K562 (cell line): ENCODE results near the gene KLK5. TPM values are rescaled to one million over a fixed set of nuclear protein-coding genes. Genes with fewer than 3 reads are reported as not detected.

ENCODE experiments used
- ATAC-seq: fragments of 200-7000 bp; cut with Tn5 transposase; 3 replicates; pipeline ENCODE4 v1.9.1; 2020; ENCODE audit warnings: moderate library complexity
- BruUV-seq: library from RNA; stranded (reverse); fragments of 400-500 nt; replicated peaks from 2 replicates; lab custom pipeline; 2021; lab: Mats Ljungman, UMichigan
- CTCF ChIA-PET: fragments of 300-600 bp; formaldehyde crosslinking; extraction: SDS; loops from one replicate; lab custom pipeline; 2021; ENCODE audit warnings: low intra/inter-chr PET ratio; lab: Yijun Ruan, JAX
- POLR2A ChIA-PET: fragments of 300-600, 350-650 bp; sonication (Branson Sonifier 250); formaldehyde crosslinking; extraction: SDS; loops from one replicate; lab custom pipeline; 2021; ENCODE audit warnings: antibody characterized with exemption, inconsistent platforms; lab: Yijun Ruan, JAX
- DNase-seq, 4 experiments: peaks; one replicate each; pipeline versions ENCODE4 v3.0.0 to v3.0.0-alpha.2; 2011 to 2018; ENCODE audit warnings: low spot score in 3 of 4, mixed read lengths in 3 of 4; ENCODE audit errors: extremely low read depth in 1 of 4
- FAIRE-seq: peaks from 2 replicates; lab custom pipeline; 2011; peaks lifted over from hg19 to GRCh38; lab: Jason Lieb, UNC
- H2AFZ ChIP-seq: 2 replicates; pipeline ENCODE4 v1.6.0; 2011; ENCODE audit warnings: low read depth, low read length, control low read depth, inconsistent platforms
- H3K27ac ChIP-seq: fragments of 200-600 bp; 3 replicates; pipeline ENCODE4 v1.8.0; 2011; ENCODE audit warnings: low read depth, mild to moderate bottlenecking, control low read depth, inconsistent platforms, low read length, moderate library complexity, mixed read lengths; ENCODE audit errors: extremely low read depth
- H3K27me3 ChIP-seq, 2 experiments: fragments of 300-600 bp in 1 of 2; 2 replicates in 1 of 2; 3 replicates in 1 of 2; pipeline versions ENCODE4 v1.6.0 to v1.8.0; 2011; ENCODE audit warnings: inconsistent platforms in 2 of 2, low read length in 2 of 2, mild to moderate bottlenecking in 1 of 2, mixed read lengths in 1 of 2, moderate library complexity in 1 of 2; ENCODE audit not compliant: control insufficient read depth in 2 of 2, insufficient read depth in 2 of 2
- H3K36me3 ChIP-seq: fragments of 300-600 bp; 3 replicates; pipeline ENCODE4 v1.8.0; 2011; ENCODE audit warnings: mild to moderate bottlenecking, low read length, inconsistent platforms; ENCODE audit not compliant: control insufficient read depth, insufficient read depth
- H3K4me1 ChIP-seq, 2 experiments: fragments of 200-600 bp in 1 of 2; replicated peaks in 1 of 2; 2 replicates in 1 of 2; 3 replicates in 1 of 2; pipeline versions ENCODE4 v1.5.1 to v1.8.0; 2011; ENCODE audit warnings: inconsistent platforms in 2 of 2, low read length in 2 of 2, mild to moderate bottlenecking in 1 of 2, mixed read lengths in 1 of 2, moderate library complexity in 1 of 2; ENCODE audit not compliant: control insufficient read depth in 2 of 2, insufficient read depth in 2 of 2
- H3K4me2 ChIP-seq: 2 replicates; pipeline ENCODE4 v1.6.1; 2011; ENCODE audit warnings: low read length, control low read depth, inconsistent platforms, mixed read lengths; ENCODE audit not compliant: insufficient read depth
- H3K4me3 ChIP-seq: fragments of 200-600 bp; sonication (generic), shearing (Covaris generic); 2 replicates; pipeline ENCODE4 v1.5.1; 2016; ENCODE audit warnings: control low read depth, inconsistent platforms
- H3K79me2 ChIP-seq: fragments of 200-600 bp; 3 replicates; pipeline ENCODE4 v1.8.0; 2011; ENCODE audit warnings: low read length, inconsistent platforms; ENCODE audit not compliant: control insufficient read depth, insufficient read depth
- H3K9ac ChIP-seq, 2 experiments: 2 replicates each; pipeline versions ENCODE4 v1.6.0 to v1.6.1; 2011; ENCODE audit warnings: low read depth in 2 of 2, low read length in 2 of 2, control low read depth in 1 of 2, inconsistent platforms in 1 of 2, mild to moderate bottlenecking in 1 of 2, mixed read lengths in 1 of 2; ENCODE audit not compliant: insufficient read depth in 1 of 2
- H3K9me1 ChIP-seq: one replicate; pipeline ENCODE4 v1.6.0; 2011; ENCODE audit warnings: inconsistent platforms, mild to moderate bottlenecking, low read length, moderate library complexity; ENCODE audit not compliant: control insufficient read depth, insufficient read depth
- H3K9me3 ChIP-seq: replicated peaks from 2 replicates; pipeline ENCODE4 v1.5.1; 2011; ENCODE audit warnings: low read depth, low read length, inconsistent platforms; ENCODE audit not compliant: control insufficient read depth, insufficient read depth
- H4K20me1 ChIP-seq: replicated peaks from 2 replicates; pipeline ENCODE4 v1.6.1; 2011; ENCODE audit warnings: low read length, inconsistent platforms, mixed read lengths; ENCODE audit not compliant: control insufficient read depth, insufficient read depth
- BMI1 ChIP-seq: fragments of 150-350 bp; IDR thresholded peaks from 2 replicates; pipeline ENCODE4 v1.6.1; 2014; ENCODE audit warnings: low read length
- FOXJ3 ChIP-seq: sonication (generic); formaldehyde crosslinking; IDR thresholded peaks from 2 replicates; pipeline ENCODE4 v1.4.0; 2020; ENCODE audit warnings: mild to moderate bottlenecking, missing genetic modification reagents
- KHSRP ChIP-seq: fragments of 450-650 bp; IDR thresholded peaks from 2 replicates; pipeline ENCODE4 v1.6.1; 2017
- MBD2 ChIP-seq: sonication (generic); IDR thresholded peaks from 2 replicates; pipeline ENCODE4 v1.6.1; 2016; ENCODE audit warnings: low read depth, borderline replicate concordance
- MECOM ChIP-seq: fragments of 250-450 bp; sonication (Bioruptor Pico); IDR thresholded peaks from 2 replicates; pipeline ENCODE4 v1.8.0; 2022; ENCODE audit warnings: inconsistent platforms
- NR0B1 ChIP-seq: fragments of 450-650 bp; IDR thresholded peaks from one replicate; pipeline ENCODE4 v1.6.1; 2018; ENCODE audit warnings: mild to moderate bottlenecking, moderate library complexity; ENCODE audit not compliant: partially characterized antibody
- PHB ChIP-seq: fragments of 250-450 bp; sonication (Bioruptor Pico); IDR thresholded peaks from 2 replicates; pipeline ENCODE4 v1.5.0; 2021
- POU5F1 ChIP-seq: fragments of 150-350 bp; IDR thresholded peaks from 2 replicates; pipeline ENCODE4 v1.6.1; 2014; ENCODE audit warnings: borderline replicate concordance, low read length, low read depth, mild to moderate bottlenecking; ENCODE audit not compliant: partially characterized antibody
- TCF15 ChIP-seq: fragments of 250-450 bp; sonication (Bioruptor Pico); IDR thresholded peaks from 2 replicates; pipeline ENCODE4 v1.8.0; 2022; ENCODE audit warnings: moderate library complexity, mild to moderate bottlenecking, inconsistent platforms
- ZNF146 ChIP-seq: IDR thresholded peaks from one replicate; pipeline ENCODE4 v1.6.1; 2018; ENCODE audit warnings: missing compliant biosample characterization; ENCODE audit not compliant: unreplicated experiment
- ZNF592 ChIP-seq: fragments of 450-650 bp; IDR thresholded peaks from 2 replicates; pipeline ENCODE4 v1.6.1; 2017; ENCODE audit warnings: antibody characterized with exemption, mild to moderate bottlenecking
- WGBS: fragments of 100-300 bp; shearing (Covaris generic); methylation state at CpG from one replicate; pipeline ENCODE4 v1.1.6; 2016; ENCODE audit warnings: low coverage, mixed read lengths; ENCODE audit not compliant: insufficient coverage; ENCODE audit errors: missing lambda C conversion rate; 5-methylcytosine and 5-hydroxymethylcytosine counted together
- in situ Hi-C: fragments of 300-500 bp; cut with MboI; formaldehyde crosslinking; loops from 4 replicates; pipeline ENCODE4 v1.15.0; 2018; ENCODE audit warnings: inconsistent platforms, mixed read lengths
- intact Hi-C: fragments of 100-400 bp; cut with micrococcal nuclease; formaldehyde crosslinking; loops from 2 replicates; pipeline ENCODE4 v1.14.2; 2022
- polyA plus RNA-seq, 8 experiments: library from polyadenylated mRNA; depleted of rRNA in 4 of 8; stranded (reverse) in 5 of 8; unstranded in 3 of 8; fragments of >200 nt; fragmentation: Nextera tagmentation in 2 of 8; fragmentation: Illumina TruSeq in 1 of 8; extraction: Ambion mirVana in 2 of 8; extraction: Trizol in 1 of 8; gene quantifications; 2 replicates each; pipeline versions ENCODE4 v1.2.1 to v1.2.3, GENCODE V29; 2011 to 2014; ENCODE audit warnings: inconsistent platforms in 1 of 8, missing spikeins in 1 of 8
- total RNA-seq, 7 experiments: library from RNA; depleted of rRNA in 6 of 7; stranded (reverse); fragments of >200 nt in 6 of 7; fragmentation: Illumina TruSeq in 2 of 7; extraction: Trizol in 2 of 7; gene quantifications; 2 replicates each; pipeline versions ENCODE4 v1.2.1 to v1.2.3, GENCODE V29; 2011 to 2021; ENCODE audit warnings: low replicate concordance in 1 of 7

Gene KLK5
- total and polyA plus RNA-seq, 9 of the 15 experiments (the other 6 are each of a cell fraction or from before 2014, with no cell fraction given) = not detected

- 31% methylated on average over 14 of the region's 19 CpGs for WGBS
- intact Hi-C loops = no loop called here
- POLR2A ChIA-PET = interaction anchor here (0.5 kb wide), 1 partner anchor 145 kb away, joined by 3 read pairs; no protein-coding TSS in a partner anchor
- ATAC-seq = no peak
- peaks cover 0 to 8% of the 10 kb centered on the region in 2 experiments; a peak in 2 of 5 replicates for H3K4me1 ChIP-seq
- no peaks in the 10 kb centered on the region for H3K9me3 ChIP-seq
- TF ChIP-seq PHB (CRISPR knock-in tag) (no peak), BMI1 (no peak), ZNF146 (no peak), NR0B1 (no peak), MBD2 (no peak), MECOM (no peak), POU5F1 (no peak), FOXJ3 (CRISPR knock-in tag) (no peak), ZNF592 (no peak), TCF15 (no peak), KHSRP (no peak)
- TF ChIP-seq, all 486 proteins: peak for 0
- FAIRE-seq = no peak
- no peaks in the 10 kb centered on the region for H3K9me1 ChIP-seq
- H3K79me2 ChIP-seq = no peaks in the 10 kb centered on the region
- no peak overlapping the region for H3K4me2 ChIP-seq
- H3K4me3 ChIP-seq = no peak overlapping the region
- no peak overlapping the region for H3K27ac ChIP-seq
- DNase-seq = no peak
- CTCF ChIA-PET = no interaction called here
- no TSS peak for BruUV-seq
- H3K36me3 ChIP-seq = no peaks in the 10 kb centered on the region
- peaks cover 13 to 30% of the 10 kb centered on the region in 2 experiments; a peak in 4 of 5 replicates for H3K27me3 ChIP-seq
- H4K20me1 ChIP-seq = no peaks in the 10 kb centered on the region
- in situ Hi-C loops = no loop called here
- no peak overlapping the region for H3K9ac ChIP-seq
- no peak overlapping the region for H2AFZ ChIP-seq
Measured at GRCh38 chr19:50949861-50950260, 3.0 kb downstream of the KLK5 start.
